H1 (cell line): ENCODE results near the gene HOATZ. TPM values are rescaled to one million over a fixed set of nuclear protein-coding genes. Genes with fewer than 3 reads are reported as not detected.

Experiments
- BRCA1 ChIP-seq: IDR thresholded peaks from 2 replicates; pipeline ENCODE4 v1.6.1; 2012; ENCODE audit warnings: low read depth, low read length, improper control_type of control experiment
- EP300 ChIP-seq, 2 experiments: IDR thresholded peaks; 1 replicate in 1 of 2; 2 replicates in 1 of 2; pipeline ENCODE4 v1.6.1; 2011 to 2012; ENCODE audit warnings: low read depth in 2 of 2, low read length in 2 of 2, mild to moderate bottlenecking in 2 of 2, borderline replicate concordance in 1 of 2, inconsistent platforms in 1 of 2, moderate library complexity in 1 of 2
- EZH2 ChIP-seq: fragments of 200-600 bp; sonication (generic); IDR thresholded peaks from 2 replicates; pipeline ENCODE4 v1.7.1; 2012; ENCODE audit warnings: low read depth, mild to moderate bottlenecking, moderate library complexity, low read length, inconsistent platforms; ENCODE audit not compliant: severe bottlenecking
- JUN ChIP-seq: IDR thresholded peaks from 2 replicates; pipeline ENCODE4 v1.6.1; 2011; ENCODE audit warnings: low read depth, mild to moderate bottlenecking, improper control_type of control experiment, low read length
- NANOG ChIP-seq: IDR thresholded peaks from 2 replicates; pipeline ENCODE4 v1.6.1; 2011; ENCODE audit warnings: low read length, low read depth, mild to moderate bottlenecking, inconsistent platforms; ENCODE audit not compliant: insufficient read depth, poor library complexity, severe bottlenecking
- RXRA ChIP-seq: IDR thresholded peaks from 2 replicates; pipeline ENCODE4 v1.6.1; 2011; ENCODE audit warnings: low read depth, mild to moderate bottlenecking, low read length, moderate library complexity; ENCODE audit not compliant: insufficient read depth
- SP1 ChIP-seq: IDR thresholded peaks from 2 replicates; pipeline ENCODE4 v1.6.1; 2011; ENCODE audit warnings: low read depth, low read length
- TBP ChIP-seq: IDR thresholded peaks from 2 replicates; pipeline ENCODE4 v1.6.1; 2011; ENCODE audit warnings: low read depth, low read length, improper control_type of control experiment
- TEAD4 ChIP-seq: IDR thresholded peaks from 2 replicates; pipeline ENCODE4 v1.6.1; 2012; ENCODE audit warnings: low read depth, low read length, inconsistent platforms, mixed read lengths
- polyA plus RNA-seq, 7 experiments: library from polyadenylated mRNA; depleted of rRNA in 3 of 7; stranded (reverse) in 5 of 7; unstranded in 2 of 7; fragments of >200 nt in 5 of 7; fragments of 200-250 nt in 2 of 7; gene quantifications; 1 replicate in 5 of 7; 2 replicates in 1 of 7; 4 replicates in 1 of 7; pipeline versions ENCODE4 v1.2.1 to v1.2.3, GENCODE V29; 2011 to 2013; ENCODE audit warnings: missing spikeins in 2 of 7, mixed read lengths in 2 of 7
- total RNA-seq: library from RNA; stranded (reverse); fragmentation: NEBNext Ultra II Directional; extraction: Animal tissue kit (Norgen Biotek cat#: 25700); gene quantifications from 2 replicates; pipeline ENCODE4 v1.2.1, GENCODE V29; 2021
- TF ChIP-seq, protein P1 (sequence below): fragments of 300-600 bp; sonication (generic); IDR thresholded peaks from 2 replicates; pipeline ENCODE4 v1.7.1; 2012; ENCODE audit warnings: low read length, moderate library complexity, mild to moderate bottlenecking, inconsistent platforms; ENCODE audit not compliant: insufficient replicate concordance
- TF ChIP-seq, protein P2 (sequence below): IDR thresholded peaks from 2 replicates; pipeline ENCODE4 v1.6.1; 2012; ENCODE audit warnings: inconsistent platforms

Gene HOATZ
- total and polyA plus RNA-seq, 2 of the 8 experiments (the other 6 are each of a cell fraction or from before 2014, with no cell fraction given) = not detected

DNA sequence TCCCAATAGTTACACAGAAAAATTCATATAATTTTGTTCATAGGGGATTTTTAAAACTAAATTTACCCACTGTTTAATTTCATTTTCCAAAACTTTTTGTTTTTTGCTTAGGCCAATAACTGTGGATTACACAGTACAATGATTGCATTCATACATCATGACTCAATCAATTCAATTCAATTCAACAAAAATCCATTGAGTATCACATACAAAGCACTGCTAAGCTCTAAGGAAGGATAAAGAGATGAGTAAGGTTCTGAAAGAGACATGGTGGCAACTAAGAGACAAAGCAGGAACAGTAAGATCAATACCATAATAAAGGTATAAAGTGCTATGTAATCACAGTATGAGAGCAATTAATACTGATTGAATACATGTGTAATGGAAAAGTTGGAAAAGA is 16.6 kb downstream of the HOATZ start (continued):
- TF ChIP-seq, protein P1, sequence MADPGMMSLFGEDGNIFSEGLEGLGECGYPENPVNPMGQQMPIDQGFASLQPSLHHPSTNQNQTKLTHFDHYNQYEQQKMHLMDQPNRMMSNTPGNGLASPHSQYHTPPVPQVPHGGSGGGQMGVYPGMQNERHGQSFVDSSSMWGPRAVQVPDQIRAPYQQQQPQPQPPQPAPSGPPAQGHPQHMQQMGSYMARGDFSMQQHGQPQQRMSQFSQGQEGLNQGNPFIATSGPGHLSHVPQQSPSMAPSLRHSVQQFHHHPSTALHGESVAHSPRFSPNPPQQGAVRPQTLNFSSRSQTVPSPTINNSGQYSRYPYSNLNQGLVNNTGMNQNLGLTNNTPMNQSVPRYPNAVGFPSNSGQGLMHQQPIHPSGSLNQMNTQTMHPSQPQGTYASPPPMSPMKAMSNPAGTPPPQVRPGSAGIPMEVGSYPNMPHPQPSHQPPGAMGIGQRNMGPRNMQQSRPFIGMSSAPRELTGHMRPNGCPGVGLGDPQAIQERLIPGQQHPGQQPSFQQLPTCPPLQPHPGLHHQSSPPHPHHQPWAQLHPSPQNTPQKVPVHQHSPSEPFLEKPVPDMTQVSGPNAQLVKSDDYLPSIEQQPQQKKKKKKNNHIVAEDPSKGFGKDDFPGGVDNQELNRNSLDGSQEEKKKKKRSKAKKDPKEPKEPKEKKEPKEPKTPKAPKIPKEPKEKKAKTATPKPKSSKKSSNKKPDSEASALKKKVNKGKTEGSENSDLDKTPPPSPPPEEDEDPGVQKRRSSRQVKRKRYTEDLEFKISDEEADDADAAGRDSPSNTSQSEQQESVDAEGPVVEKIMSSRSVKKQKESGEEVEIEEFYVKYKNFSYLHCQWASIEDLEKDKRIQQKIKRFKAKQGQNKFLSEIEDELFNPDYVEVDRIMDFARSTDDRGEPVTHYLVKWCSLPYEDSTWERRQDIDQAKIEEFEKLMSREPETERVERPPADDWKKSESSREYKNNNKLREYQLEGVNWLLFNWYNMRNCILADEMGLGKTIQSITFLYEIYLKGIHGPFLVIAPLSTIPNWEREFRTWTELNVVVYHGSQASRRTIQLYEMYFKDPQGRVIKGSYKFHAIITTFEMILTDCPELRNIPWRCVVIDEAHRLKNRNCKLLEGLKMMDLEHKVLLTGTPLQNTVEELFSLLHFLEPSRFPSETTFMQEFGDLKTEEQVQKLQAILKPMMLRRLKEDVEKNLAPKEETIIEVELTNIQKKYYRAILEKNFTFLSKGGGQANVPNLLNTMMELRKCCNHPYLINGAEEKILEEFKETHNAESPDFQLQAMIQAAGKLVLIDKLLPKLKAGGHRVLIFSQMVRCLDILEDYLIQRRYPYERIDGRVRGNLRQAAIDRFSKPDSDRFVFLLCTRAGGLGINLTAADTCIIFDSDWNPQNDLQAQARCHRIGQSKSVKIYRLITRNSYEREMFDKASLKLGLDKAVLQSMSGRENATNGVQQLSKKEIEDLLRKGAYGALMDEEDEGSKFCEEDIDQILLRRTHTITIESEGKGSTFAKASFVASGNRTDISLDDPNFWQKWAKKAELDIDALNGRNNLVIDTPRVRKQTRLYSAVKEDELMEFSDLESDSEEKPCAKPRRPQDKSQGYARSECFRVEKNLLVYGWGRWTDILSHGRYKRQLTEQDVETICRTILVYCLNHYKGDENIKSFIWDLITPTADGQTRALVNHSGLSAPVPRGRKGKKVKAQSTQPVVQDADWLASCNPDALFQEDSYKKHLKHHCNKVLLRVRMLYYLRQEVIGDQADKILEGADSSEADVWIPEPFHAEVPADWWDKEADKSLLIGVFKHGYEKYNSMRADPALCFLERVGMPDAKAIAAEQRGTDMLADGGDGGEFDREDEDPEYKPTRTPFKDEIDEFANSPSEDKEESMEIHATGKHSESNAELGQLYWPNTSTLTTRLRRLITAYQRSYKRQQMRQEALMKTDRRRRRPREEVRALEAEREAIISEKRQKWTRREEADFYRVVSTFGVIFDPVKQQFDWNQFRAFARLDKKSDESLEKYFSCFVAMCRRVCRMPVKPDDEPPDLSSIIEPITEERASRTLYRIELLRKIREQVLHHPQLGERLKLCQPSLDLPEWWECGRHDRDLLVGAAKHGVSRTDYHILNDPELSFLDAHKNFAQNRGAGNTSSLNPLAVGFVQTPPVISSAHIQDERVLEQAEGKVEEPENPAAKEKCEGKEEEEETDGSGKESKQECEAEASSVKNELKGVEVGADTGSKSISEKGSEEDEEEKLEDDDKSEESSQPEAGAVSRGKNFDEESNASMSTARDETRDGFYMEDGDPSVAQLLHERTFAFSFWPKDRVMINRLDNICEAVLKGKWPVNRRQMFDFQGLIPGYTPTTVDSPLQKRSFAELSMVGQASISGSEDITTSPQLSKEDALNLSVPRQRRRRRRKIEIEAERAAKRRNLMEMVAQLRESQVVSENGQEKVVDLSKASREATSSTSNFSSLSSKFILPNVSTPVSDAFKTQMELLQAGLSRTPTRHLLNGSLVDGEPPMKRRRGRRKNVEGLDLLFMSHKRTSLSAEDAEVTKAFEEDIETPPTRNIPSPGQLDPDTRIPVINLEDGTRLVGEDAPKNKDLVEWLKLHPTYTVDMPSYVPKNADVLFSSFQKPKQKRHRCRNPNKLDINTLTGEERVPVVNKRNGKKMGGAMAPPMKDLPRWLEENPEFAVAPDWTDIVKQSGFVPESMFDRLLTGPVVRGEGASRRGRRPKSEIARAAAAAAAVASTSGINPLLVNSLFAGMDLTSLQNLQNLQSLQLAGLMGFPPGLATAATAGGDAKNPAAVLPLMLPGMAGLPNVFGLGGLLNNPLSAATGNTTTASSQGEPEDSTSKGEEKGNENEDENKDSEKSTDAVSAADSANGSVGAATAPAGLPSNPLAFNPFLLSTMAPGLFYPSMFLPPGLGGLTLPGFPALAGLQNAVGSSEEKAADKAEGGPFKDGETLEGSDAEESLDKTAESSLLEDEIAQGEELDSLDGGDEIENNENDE = no peak
- TF ChIP-seq EP300 (IDR thresholded peaks at IDR 0.05; ENCODE audit: borderline replicate concordance in 1 of 2, low read depth in 2 of 2, low read length in 2 of 2) = no peak
- TF ChIP-seq SP1 = no peak
- TF ChIP-seq NANOG = no peak
- no peak for TF ChIP-seq BRCA1
- no peak for TF ChIP-seq TBP
- no peak for TF ChIP-seq JUN
- TF ChIP-seq, protein P2, sequence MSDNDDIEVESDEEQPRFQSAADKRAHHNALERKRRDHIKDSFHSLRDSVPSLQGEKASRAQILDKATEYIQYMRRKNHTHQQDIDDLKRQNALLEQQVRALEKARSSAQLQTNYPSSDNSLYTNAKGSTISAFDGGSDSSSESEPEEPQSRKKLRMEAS = no peak
- TF ChIP-seq EZH2 = no peak
- no peak for TF ChIP-seq TEAD4
- no peak for TF ChIP-seq RXRA
